T-helper 22 cell (primary cell): ENCODE results near the gene TRPM7.
"Not testable (repeated sequence)": the region's sequence is repeated elsewhere in the genome, so short reads cannot be mapped to it uniquely, and the experiment has no call there.

Experiments
- DNase-seq: peaks from one replicate; pipeline ENCODE4 v3.0.0-alpha.2; 2020; ENCODE audit warnings: low read depth

Gene TRPM7

GRCh38 chr15:50655555-50655954 is 31.0 kb downstream of the TRPM7 start:
- no peak for DNase-seq

- DNase-seq, result no peak
These were observed 33.3 kb downstream of the TRPM7 start for GRCh38 chr15:50653156-50653743.

GRCh38 chr15:50652671-50653070 is 33.9 kb downstream of the TRPM7 start:
- DNase-seq, result no peak

GRCh38 chr15:50641318-50641717 is 45.3 kb downstream of the TRPM7 start:
- DNase-seq, result no peak

GRCh38 chr15:50636146-50636545 is 50.5 kb downstream of the TRPM7 start:
- DNase-seq, result no peak

GRCh38 chr15:50633653-50634052 is 52.9 kb downstream of the TRPM7 start:
- DNase-seq, result no peak

- no peak for DNase-seq
These were observed 58.2 kb downstream of the TRPM7 start for GRCh38 chr15:50628421-50628820.

GRCh38 chr15:50627351-50628055 is 59.1 kb downstream of the TRPM7 start:
- no peak for DNase-seq

GRCh38 chr15:50624616-50625168 is 61.9 kb downstream of the TRPM7 start:
- DNase-seq, result no peak

- not testable (repeated sequence) for DNase-seq
These were observed 64.1 kb downstream of the TRPM7 start for GRCh38 chr15:50622361-50622943.

- not testable (repeated sequence) for DNase-seq
These were observed 69.6 kb downstream of the TRPM7 start for GRCh38 chr15:50616960-50617359.

- DNase-seq, result not testable (repeated sequence)
These were observed 70.0 kb downstream of the TRPM7 start for GRCh38 chr15:50616554-50616953.

- no peak for DNase-seq
These were observed 73.0 kb downstream of the TRPM7 start for GRCh38 chr15:50613600-50613999.

- DNase-seq, result no peak
These were observed 79.5 kb downstream of the TRPM7 start for GRCh38 chr15:50607129-50607528.

- DNase-seq, result no peak
These were observed 81.1 kb downstream of the TRPM7 start for GRCh38 chr15:50605462-50605861.

GRCh38 chr15:50602028-50602427 is 84.6 kb downstream of the TRPM7 start:
- DNase-seq, result not testable (repeated sequence)

- DNase-seq, result no peak
These were observed 92.3 kb downstream of the TRPM7 start for GRCh38 chr15:50594311-50594710.

- no peak for DNase-seq
These were observed 92.8 kb downstream of the TRPM7 start for GRCh38 chr15:50593761-50594160.

- no peak for DNase-seq
These were observed 96.3 kb downstream of the TRPM7 start for GRCh38 chr15:50590288-50590687.

GRCh38 chr15:50577492-50577891 is 109.1 kb downstream of the TRPM7 start:
- no peak for DNase-seq

- no peak for DNase-seq
These were observed 110.4 kb downstream of the TRPM7 start for GRCh38 chr15:50576166-50576565.

- DNase-seq, result not testable (repeated sequence)
These were observed 112.8 kb downstream of the TRPM7 start for GRCh38 chr15:50573842-50574241.

GRCh38 chr15:50563756-50564155 is 122.8 kb downstream of the TRPM7 start:
- no peak for DNase-seq
